Chondrocyte (in vitro differentiated cells): ENCODE measurements around the gene LMNA. TPM values are rescaled to one million over a fixed set of nuclear protein-coding genes. Genes with fewer than 3 reads are reported as not detected.

Experiments
- DNase-seq: peaks from one replicate; pipeline ENCODE4 v3.0.0; 2021; ENCODE audit warnings: mixed read lengths, low spot score
- H3K27ac Mint-ChIP-seq: one replicate; pipeline ENCODE4 v1.8.0; 2021; ENCODE audit warnings: mild to moderate bottlenecking, moderate library complexity, mixed read lengths; ENCODE audit not compliant: unreplicated experiment
- H3K27me3 Mint-ChIP-seq: 2 replicates; pipeline ENCODE4 v1.8.0; 2021; ENCODE audit warnings: low read depth, mixed read lengths
- H3K36me3 Mint-ChIP-seq: 2 replicates; pipeline ENCODE4 v1.8.0; 2021; ENCODE audit warnings: low read depth, mixed read lengths
- H3K4me1 Mint-ChIP-seq: 2 replicates; pipeline ENCODE4 v1.8.0; 2021; ENCODE audit warnings: low read depth, mild to moderate bottlenecking, mixed read lengths
- H3K4me3 Mint-ChIP-seq: one replicate; pipeline ENCODE4 v1.8.0; 2021; ENCODE audit warnings: mild to moderate bottlenecking, moderate library complexity, mixed read lengths; ENCODE audit not compliant: unreplicated experiment
- H3K9me3 Mint-ChIP-seq: 2 replicates; pipeline ENCODE4 v1.8.0; 2021; ENCODE audit warnings: low read depth, mixed read lengths
- total RNA-seq: library from RNA; stranded (reverse); gene quantifications from 3 replicates; pipeline ENCODE4 v1.2.1, GENCODE V29; 2021
- TF ChIP-seq, protein P1 (sequence below): fragments of 200-600 bp; sonication (generic); IDR thresholded peaks from 2 replicates; pipeline ENCODE4 v1.5.0; 2021; ENCODE audit warnings: antibody characterized with exemption, mild to moderate bottlenecking, moderate library complexity

LMNA gene
- total RNA-seq, 1 donor from 2014 or later = 675 TPM

- Mint-ChIP-seq H3K4me3 (peak overlapping the region; percentile 90), H3K27me3 (no peaks in the 10 kb centered on the region), H3K9me3 (no peaks in the 10 kb centered on the region), H3K27ac (no peak overlapping the region), H3K4me1 (peaks cover 73% of the 10 kb centered on the region), H3K36me3 (peaks cover 4% of the 10 kb centered on the region)
- DNase-seq = no peak
- TF ChIP-seq, protein P1, sequence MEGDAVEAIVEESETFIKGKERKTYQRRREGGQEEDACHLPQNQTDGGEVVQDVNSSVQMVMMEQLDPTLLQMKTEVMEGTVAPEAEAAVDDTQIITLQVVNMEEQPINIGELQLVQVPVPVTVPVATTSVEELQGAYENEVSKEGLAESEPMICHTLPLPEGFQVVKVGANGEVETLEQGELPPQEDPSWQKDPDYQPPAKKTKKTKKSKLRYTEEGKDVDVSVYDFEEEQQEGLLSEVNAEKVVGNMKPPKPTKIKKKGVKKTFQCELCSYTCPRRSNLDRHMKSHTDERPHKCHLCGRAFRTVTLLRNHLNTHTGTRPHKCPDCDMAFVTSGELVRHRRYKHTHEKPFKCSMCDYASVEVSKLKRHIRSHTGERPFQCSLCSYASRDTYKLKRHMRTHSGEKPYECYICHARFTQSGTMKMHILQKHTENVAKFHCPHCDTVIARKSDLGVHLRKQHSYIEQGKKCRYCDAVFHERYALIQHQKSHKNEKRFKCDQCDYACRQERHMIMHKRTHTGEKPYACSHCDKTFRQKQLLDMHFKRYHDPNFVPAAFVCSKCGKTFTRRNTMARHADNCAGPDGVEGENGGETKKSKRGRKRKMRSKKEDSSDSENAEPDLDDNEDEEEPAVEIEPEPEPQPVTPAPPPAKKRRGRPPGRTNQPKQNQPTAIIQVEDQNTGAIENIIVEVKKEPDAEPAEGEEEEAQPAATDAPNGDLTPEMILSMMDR = no peak
Measured at GRCh38 chr1:156079762-156080161, 34.7 kb upstream of the LMNA start.

GRCh38 chr1:156080241-156080862, 34.2 kb upstream of the LMNA start:
- no peak for DNase-seq
- Mint-ChIP-seq H3K9me3 (no peaks in the 10 kb centered on the region), H3K27ac (no peak overlapping the region), H3K36me3 (peaks cover 4% of the 10 kb centered on the region), H3K27me3 (no peaks in the 10 kb centered on the region), H3K4me3 (peak overlapping the region; percentile 90), H3K4me1 (peaks cover 76% of the 10 kb centered on the region)
- TF ChIP-seq, protein P1 = no peak

GRCh38 chr1:156080863-156081179, 33.7 kb upstream of the LMNA start:
- peaks cover 73% of the 10 kb centered on the region for H3K4me1 Mint-ChIP-seq
- no peaks in the 10 kb centered on the region for H3K9me3 Mint-ChIP-seq
- peak overlapping the region; percentile 77 for H3K27ac Mint-ChIP-seq
- H3K4me3 Mint-ChIP-seq = peak overlapping the region; percentile 90
- TF ChIP-seq, protein P1 = no peak
- no peaks in the 10 kb centered on the region for H3K27me3 Mint-ChIP-seq
- no peak for DNase-seq
- peaks cover 2% of the 10 kb centered on the region for H3K36me3 Mint-ChIP-seq

DNA sequence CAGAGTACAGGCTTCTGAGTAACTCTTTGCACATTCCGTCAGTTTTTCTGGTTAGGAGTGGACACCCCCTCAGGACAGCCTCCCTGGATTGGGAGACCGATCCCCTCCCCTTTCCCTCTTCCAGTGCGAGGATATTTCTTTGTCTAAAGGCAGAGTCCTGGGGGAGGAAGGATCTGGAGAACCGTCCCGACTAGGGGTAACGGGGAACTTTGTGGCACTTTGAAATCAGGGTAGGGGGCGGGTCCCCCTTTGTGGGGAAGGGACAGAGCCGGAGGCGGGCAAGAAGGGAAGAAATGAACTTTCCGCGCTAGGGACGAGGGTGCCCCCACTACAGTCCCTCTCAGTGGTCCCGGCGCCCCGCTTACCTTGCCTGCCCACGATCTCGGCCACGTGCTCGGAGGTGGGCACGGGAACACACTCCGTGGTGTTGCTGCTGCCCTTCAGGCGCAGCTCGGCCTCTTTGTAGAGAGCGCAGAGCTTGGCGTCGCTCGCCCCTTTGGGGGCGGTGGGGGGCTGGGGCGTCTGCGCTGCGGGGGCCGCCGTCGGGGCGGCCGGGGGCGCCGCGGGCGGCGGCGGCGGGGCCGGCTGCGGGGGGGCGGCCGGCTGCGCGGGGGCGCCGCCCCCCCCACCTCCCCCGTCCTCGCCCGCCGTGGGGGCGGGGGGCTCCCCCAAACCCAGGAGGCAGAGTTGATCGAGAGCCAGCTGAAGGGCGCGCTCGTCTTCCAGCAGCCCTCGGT, 33.2 kb upstream of the LMNA start:
- H3K36me3 Mint-ChIP-seq = peaks cover 2% of the 10 kb centered on the region
- no peaks in the 10 kb centered on the region for H3K9me3 Mint-ChIP-seq
- H3K27me3 Mint-ChIP-seq = no peaks in the 10 kb centered on the region
- peak overlapping the region; percentile 77 for H3K27ac Mint-ChIP-seq
- H3K4me3 Mint-ChIP-seq = peak overlapping the region; percentile 95
- DNase-seq = no peak
- H3K4me1 Mint-ChIP-seq = peaks cover 75% of the 10 kb centered on the region
- TF ChIP-seq, protein P1 = no peak

GRCh38 chr1:156081917-156082308, 32.6 kb upstream of the LMNA start:
- DNase-seq = no peak
- Mint-ChIP-seq H3K4me1 (peaks cover 75% of the 10 kb centered on the region), H3K36me3 (peaks cover 2% of the 10 kb centered on the region), H3K27me3 (no peaks in the 10 kb centered on the region), H3K9me3 (no peaks in the 10 kb centered on the region), H3K27ac (no peak overlapping the region), H3K4me3 (peak overlapping the region; percentile 95)
- TF ChIP-seq, protein P1 = no peak
